T-helper 9 cell (primary cell): ENCODE measurements around the gene DCC.

ENCODE experiments used
- DNase-seq: peaks from one replicate; pipeline ENCODE4 v3.0.0-alpha.2; 2020

The DCC gene

GRCh38 chr18:53536908-53537307, 1196.9 kb downstream of the DCC start:
- DNase-seq, result no peak

GRCh38 chr18:53541924-53542323, 1201.9 kb downstream of the DCC start:
- no peak for DNase-seq

- no peak for DNase-seq
These were observed 1203.7 kb downstream of the DCC start for GRCh38 chr18:53543711-53544110.

GRCh38 chr18:53544917-53545316, 1204.9 kb downstream of the DCC start:
- no peak for DNase-seq

- DNase-seq, result no peak
These were observed 1212.0 kb downstream of the DCC start for GRCh38 chr18:53551868-53552426.

GRCh38 chr18:53553030-53553429, 1213.0 kb downstream of the DCC start:
- DNase-seq, result no peak

- no peak for DNase-seq
These were observed 1216.5 kb downstream of the DCC start for GRCh38 chr18:53556450-53556849.

GRCh38 chr18:53560546-53560945, 1220.5 kb downstream of the DCC start:
- no peak for DNase-seq

- no peak for DNase-seq
These were observed 1226.6 kb downstream of the DCC start for GRCh38 chr18:53566626-53567025.

GRCh38 chr18:53567929-53568574, 1228.1 kb downstream of the DCC start:
- DNase-seq, result no peak
